ENCODE results near the gene LRMDA. TPM values are rescaled to one million over a fixed set of nuclear protein-coding genes. Genes with fewer than 3 reads are reported as not detected.

Gene LRMDA
- total and polyA plus RNA-seq, 10 of the 15 experiments (the other 5 are each of a cell fraction or from before 2014, with no cell fraction given) = 0.07 to 0.54 (median 0.29) TPM; not detected in 4

GRCh38 chr10:75469006-75469616, 37.7 kb downstream of the LRMDA start:
- H2AFZ ChIP-seq (ENCODE audit: control insufficient read depth, low read depth, low read length) = no peak overlapping the region
- ChIA-PET SMC1A (ENCODE audit: uncharacterized antibody, unreplicated experiment) (interaction anchor here (1.0 kb wide), 1 partner anchor 22 kb away, joined by 3 read pairs; no protein-coding TSS in a partner anchor), RAD21 (ENCODE audit: unreplicated experiment) (no interaction called here), POLR2A (no interaction called here), CTCF (no interaction called here)
- intact Hi-C loops (cut with micrococcal nuclease; ENCODE audit: unreplicated experiment) (no loop called here), in situ Hi-C loops (cut with MboI) (no loop called here)
- no TSS peak for BruUV-seq (replicated peaks)
- no peak overlapping the region for H3K27ac ChIP-seq (ENCODE audit: control insufficient read depth, insufficient read depth)
- no peaks in the 10 kb centered on the region for H3K79me2 ChIP-seq (ENCODE audit: control insufficient read depth, insufficient read depth, low read length)
- TF ChIP-seq MYC (IDR thresholded peaks at IDR 0.05; ENCODE audit: insufficient read depth, insufficient read length, insufficient replicate concordance, low read length, severe bottlenecking) (no peak), ETV6 (conservative IDR thresholded peaks at IDR 0.05 in 1 of 2, IDR thresholded peaks at IDR 0.05 in 1 of 2; ENCODE audit: borderline replicate concordance in 1 of 2, low read depth in 1 of 2) (no peak), SMAD1 (IDR thresholded peaks at IDR 0.05; ENCODE audit: low read depth, partially characterized antibody) (no peak), NFIC (IDR thresholded peaks at IDR 0.05; ENCODE audit: low read depth, low read length) (no peak), MYB (IDR thresholded peaks at IDR 0.05; ENCODE audit: borderline replicate concordance, low read depth, low read length) (no peak), CREM (IDR thresholded peaks at IDR 0.05; ENCODE audit: low read depth) (no peak), SUZ12 (IDR thresholded peaks at IDR 0.05; ENCODE audit: unreplicated experiment) (no peak), FOS (IDR thresholded peaks at IDR 0.05; ENCODE audit: borderline replicate concordance, extremely low read depth, insufficient read length) (no peak), SMC3 (IDR thresholded peaks at IDR 0.05; ENCODE audit: borderline replicate concordance, low read length) (no peak)
- 3% methylated on average over 3 of the region's 3 CpGs for WGBS (ENCODE audit: insufficient coverage, insufficient replicate concordance, low lambda C conversion rate, missing lambda C conversion rate)
- no peak overlapping the region for H3K9ac ChIP-seq (ENCODE audit: control insufficient read depth, insufficient read depth, low read length)
- H3K4me3 ChIP-seq = no peak overlapping the region
- no peak for FAIRE-seq
- no peaks in the 10 kb centered on the region; the same call in 2 of the 3 replicates for H3K9me3 ChIP-seq (replicated peaks; ENCODE audit: control insufficient read depth, insufficient read depth, low read length)
- H3K27me3 ChIP-seq (replicated peaks in 1 of 2; ENCODE audit: control insufficient read depth in 2 of 2, insufficient read depth in 2 of 2, low read length in 1 of 2) = peaks cover 0 to 1% of the 10 kb centered on the region in 2 experiments; a peak in 2 of 4 replicates
- H4K20me1 ChIP-seq (ENCODE audit: control insufficient read depth, insufficient read depth) = no peaks in the 10 kb centered on the region
- H3K4me1 ChIP-seq (ENCODE audit: control insufficient read depth, insufficient read depth, low read length) = no peaks in the 10 kb centered on the region
- no peaks in the 10 kb centered on the region for H3K36me3 ChIP-seq (ENCODE audit: control insufficient read depth in 2 of 2, insufficient read depth in 2 of 2, low read length in 1 of 2)
- DNase-seq (ENCODE audit: low read depth, low spot score) = no peak
- H3K4me2 ChIP-seq (ENCODE audit: control insufficient read depth, insufficient read depth) = no peak overlapping the region
- no peak for ATAC-seq

All from GM12878 (cell line).